GM12872 (cell line): ENCODE results near the gene CDKN2D.

ENCODE experiments used
- CTCF ChIP-seq: IDR thresholded peaks from 3 replicates; pipeline ENCODE4 v1.5.1; 2011; ENCODE audit warnings: low read depth, mild to moderate bottlenecking, low read length, moderate library complexity; ENCODE audit not compliant: insufficient read depth

CDKN2D gene

GRCh38 chr19:10587839-10588150 lies 19.0 kb upstream of the CDKN2D start:
- TF ChIP-seq CTCF, result no peak

- TF ChIP-seq CTCF, result no peak
Observed at GRCh38 chr19:10587022-10587838, 18.5 kb upstream of the CDKN2D start, which contains the start of gene AP1M2. Gene AP1M2 (minus strand): TSS chr19:10587312. CDS start chr19:10587231, 81 bp downstream.

- TF ChIP-seq CTCF, result no peak
Observed at GRCh38 chr19:10586396-10586795, 17.6 kb upstream of the CDKN2D start.

- no peak for TF ChIP-seq CTCF
Observed at GRCh38 chr19:10583036-10583776, 14.4 kb upstream of the CDKN2D start.

GRCh38 chr19:10582091-10582490 lies 13.3 kb upstream of the CDKN2D start:
- TF ChIP-seq CTCF, result no peak

GRCh38 chr19:10580979-10581631 lies 12.3 kb upstream of the CDKN2D start:
- TF ChIP-seq CTCF, result peak; percentile 100

GRCh38 chr19:10577951-10578350 lies 9.2 kb upstream of the CDKN2D start:
- TF ChIP-seq CTCF, result no peak
